Measurements from ENCODE around the gene OR51M1. TPM values are rescaled to one million over a fixed set of nuclear protein-coding genes. Genes with fewer than 3 reads are reported as not detected.
"Not testable (repeated sequence)": the region's sequence is repeated elsewhere in the genome, so short reads cannot be mapped to it uniquely, and the experiment has no call there.

Gene OR51M1
- total RNA-seq, 2 experiments from 2014 or later, result not detected

DNA sequence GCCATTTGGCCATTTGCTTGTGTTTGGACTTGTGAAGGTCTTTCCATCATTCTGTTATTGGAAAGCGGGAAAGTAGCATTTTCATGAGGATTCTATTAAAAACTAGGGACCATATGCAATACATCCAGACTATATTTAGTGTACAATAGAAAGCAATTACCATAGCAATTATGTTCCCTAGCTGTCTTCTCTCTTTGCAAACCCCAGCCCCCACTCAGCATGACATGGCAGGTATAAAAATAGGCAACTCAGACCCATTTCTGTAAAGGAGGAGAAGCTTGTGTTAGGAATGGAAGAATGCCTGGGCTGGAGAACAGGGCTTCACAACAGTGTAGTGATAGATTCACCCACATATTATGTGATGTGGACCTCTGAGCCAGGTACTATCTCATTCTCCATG is 19.9 kb upstream of the OR51M1 start:
- H3K36me3 Mint-ChIP-seq (ENCODE audit: low read depth), result no peaks in the 10 kb centered on the region
- no peak overlapping the region for H3K27ac Mint-ChIP-seq
- H3K4me1 Mint-ChIP-seq (ENCODE audit: low read depth), result no peaks in the 10 kb centered on the region
- intact Hi-C loops (cut with micrococcal nuclease), result no loop called here
- H3K4me3 Mint-ChIP-seq, result no peak overlapping the region
- no peak for DNase-seq
- peaks cover 3% of the 10 kb centered on the region for H3K27me3 Mint-ChIP-seq (ENCODE audit: low read depth)
- CTCF ChIA-PET, result no interaction called here
- H3K9me3 Mint-ChIP-seq, result no peaks in the 10 kb centered on the region

DNA sequence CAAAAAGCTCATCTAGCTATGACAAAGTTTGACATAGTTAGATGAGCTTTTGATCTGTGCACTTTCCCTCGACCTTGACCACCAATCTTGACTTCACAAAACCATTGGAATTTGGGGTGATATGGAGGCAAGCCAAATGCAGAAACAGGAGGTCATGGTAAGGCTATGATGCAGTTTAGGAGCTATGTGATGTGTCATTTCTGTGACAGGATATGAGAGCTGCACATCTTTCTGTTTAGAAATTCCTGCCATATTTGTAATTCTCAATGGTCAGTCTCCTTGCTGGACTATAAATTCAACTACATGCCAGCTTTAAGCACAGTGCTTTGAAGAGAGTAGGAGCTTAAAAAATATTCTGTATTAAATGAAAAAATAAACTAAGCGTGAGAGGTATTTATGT is 19.4 kb upstream of the OR51M1 start:
- Mint-ChIP-seq H3K36me3 (ENCODE audit: low read depth) (no peaks in the 10 kb centered on the region), H3K4me1 (ENCODE audit: low read depth) (no peaks in the 10 kb centered on the region), H3K9me3 (no peaks in the 10 kb centered on the region), H3K27me3 (ENCODE audit: low read depth) (peaks cover 3% of the 10 kb centered on the region), H3K27ac (no peak overlapping the region), H3K4me3 (no peak overlapping the region)
- CTCF ChIA-PET, result no interaction called here
- no peak for DNase-seq
- intact Hi-C loops (cut with micrococcal nuclease), result no loop called here

DNA sequence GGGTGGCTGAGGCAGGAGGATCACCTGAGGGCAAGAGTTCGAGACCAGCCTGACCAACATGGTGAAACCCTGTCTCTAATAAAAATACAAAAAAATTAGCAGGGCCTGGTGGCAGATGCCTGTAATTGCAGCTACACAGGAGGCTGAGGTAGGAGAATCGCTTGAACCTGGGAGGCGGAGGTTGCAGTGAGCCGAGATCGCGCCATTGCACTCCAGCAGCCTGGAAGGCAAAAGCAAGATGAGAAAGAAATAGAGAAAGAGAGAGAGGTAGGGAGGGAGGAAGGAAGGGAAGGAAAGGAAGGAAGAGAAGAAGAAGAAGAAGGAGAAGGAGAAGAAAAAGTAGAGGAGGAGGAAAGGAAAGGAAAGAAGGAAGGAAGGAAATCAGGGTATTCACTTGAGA is 17.2 kb upstream of the OR51M1 start:
- H3K9me3 Mint-ChIP-seq; CTCF ChIA-PET; H3K36me3 Mint-ChIP-seq (ENCODE audit: low read depth); DNase-seq; intact Hi-C loops (cut with micrococcal nuclease); H3K4me3 Mint-ChIP-seq; H3K27ac Mint-ChIP-seq; H3K4me1 Mint-ChIP-seq (ENCODE audit: low read depth); H3K27me3 Mint-ChIP-seq (ENCODE audit: low read depth): not testable (repeated sequence)

DNA sequence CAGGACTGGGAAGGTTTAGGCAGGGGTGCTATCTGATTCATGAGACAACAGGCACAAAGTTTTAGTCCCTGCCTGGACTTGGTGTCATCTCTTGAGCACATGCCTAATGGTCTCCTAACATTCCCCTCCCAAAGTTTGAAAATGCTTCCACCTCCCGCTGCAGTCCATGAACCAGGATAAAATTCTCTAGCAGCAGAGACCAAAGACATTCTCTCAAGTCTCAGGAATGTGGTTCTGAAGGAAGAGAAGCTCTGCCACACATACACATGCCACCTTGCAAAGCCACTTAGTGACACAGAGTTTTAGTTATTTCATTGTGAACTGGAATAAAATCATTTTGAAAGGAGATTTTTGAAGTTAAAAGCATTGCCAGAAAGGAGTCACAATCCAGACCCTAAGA is 16.8 kb upstream of the OR51M1 start:
- Mint-ChIP-seq H3K27ac (no peak overlapping the region), H3K9me3 (no peaks in the 10 kb centered on the region), H3K4me3 (no peak overlapping the region), H3K36me3 (ENCODE audit: low read depth) (no peaks in the 10 kb centered on the region), H3K4me1 (ENCODE audit: low read depth) (no peaks in the 10 kb centered on the region), H3K27me3 (ENCODE audit: low read depth) (peaks cover 5% of the 10 kb centered on the region)
- DNase-seq, result no peak
- intact Hi-C loops (cut with micrococcal nuclease), result no loop called here
- CTCF ChIA-PET, result no interaction called here

DNA sequence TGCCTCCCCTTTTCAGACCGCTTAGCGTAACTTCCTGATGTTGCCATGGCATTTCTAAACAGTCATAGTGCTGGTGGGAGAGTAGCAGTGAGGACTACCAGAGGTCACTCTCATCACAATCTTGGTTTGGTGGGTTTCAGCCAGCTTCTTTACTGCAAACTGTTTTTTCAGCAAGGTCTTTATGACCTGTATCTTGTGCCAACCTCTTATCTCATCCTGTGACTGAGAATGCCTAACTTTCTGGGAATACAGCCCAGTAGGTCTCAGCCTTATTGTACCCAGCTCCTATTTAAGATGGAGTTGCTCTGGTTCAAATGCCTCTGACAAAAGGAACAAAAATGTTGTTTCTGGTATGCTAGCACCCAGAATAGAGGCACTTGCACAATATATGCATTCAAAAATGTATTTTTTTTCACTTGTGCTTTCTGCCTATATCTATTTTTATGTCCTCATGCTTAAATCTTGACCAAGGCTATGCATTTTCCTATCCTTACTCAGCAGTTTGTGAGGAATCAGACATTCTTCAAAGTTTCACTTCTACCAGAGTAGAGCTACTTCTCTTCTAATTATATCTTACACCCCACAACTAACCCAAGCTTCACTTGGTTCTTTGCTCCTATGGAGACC is 16.1 kb upstream of the OR51M1 start:
- Mint-ChIP-seq H3K9me3 (no peaks in the 10 kb centered on the region), H3K27me3 (ENCODE audit: low read depth) (peaks cover 5% of the 10 kb centered on the region), H3K4me1 (ENCODE audit: low read depth) (no peaks in the 10 kb centered on the region), H3K36me3 (ENCODE audit: low read depth) (no peaks in the 10 kb centered on the region), H3K27ac (no peak overlapping the region), H3K4me3 (no peak overlapping the region)
- DNase-seq, result no peak
- intact Hi-C loops (cut with micrococcal nuclease), result no loop called here
- CTCF ChIA-PET, result no interaction called here

DNA sequence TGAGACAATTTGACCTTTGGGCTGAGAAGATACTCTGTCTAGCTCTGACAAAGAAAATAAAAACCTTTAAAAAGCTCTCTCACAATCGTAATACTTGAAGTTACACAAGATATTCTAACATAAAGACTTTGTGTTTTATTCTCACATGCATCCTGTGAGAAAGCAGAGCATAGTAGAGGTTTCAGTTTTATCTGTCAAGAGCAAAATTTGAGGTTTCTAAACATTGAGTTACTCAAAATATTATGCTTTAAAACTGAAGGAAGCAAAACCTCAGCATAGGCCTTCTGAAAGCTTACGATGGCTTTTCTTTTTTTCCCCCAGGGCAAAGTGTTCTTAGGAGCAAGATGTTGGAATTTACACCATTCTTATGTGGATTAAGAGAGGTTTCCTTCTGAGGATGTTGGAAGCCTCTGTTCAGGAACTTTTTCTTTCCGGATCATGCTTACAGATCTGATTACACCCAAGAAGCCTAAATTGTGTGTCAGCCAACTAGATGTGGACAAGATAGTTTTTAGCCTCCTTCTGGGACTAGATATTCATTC is 15.0 kb upstream of the OR51M1 start:
- intact Hi-C loops (cut with micrococcal nuclease), result no loop called here
- Mint-ChIP-seq H3K36me3 (ENCODE audit: low read depth) (no peaks in the 10 kb centered on the region), H3K27ac (no peak overlapping the region), H3K9me3 (no peaks in the 10 kb centered on the region), H3K4me1 (ENCODE audit: low read depth) (no peaks in the 10 kb centered on the region), H3K4me3 (no peak overlapping the region), H3K27me3 (ENCODE audit: low read depth) (peaks cover 12% of the 10 kb centered on the region)
- CTCF ChIA-PET, result no interaction called here
- DNase-seq, result no peak

DNA sequence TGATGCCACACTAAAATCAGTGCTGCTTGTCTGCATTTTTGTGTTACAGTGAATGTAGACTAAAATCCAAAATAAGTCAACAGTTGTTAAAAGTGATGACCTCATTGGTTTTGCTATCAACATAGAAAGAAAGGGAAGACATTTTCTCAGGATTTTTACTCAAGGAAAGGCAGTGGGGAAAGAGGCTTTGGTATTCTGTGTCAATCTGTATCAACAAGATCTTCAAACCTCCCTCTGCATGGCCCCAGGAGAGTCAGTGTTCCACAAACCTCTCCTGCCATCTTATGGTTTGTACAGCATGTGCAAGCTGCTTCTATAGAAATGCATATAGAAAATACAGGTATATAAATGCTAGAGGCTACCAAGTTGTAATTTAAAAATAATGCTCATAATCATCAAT is 13.8 kb upstream of the OR51M1 start:
- Mint-ChIP-seq H3K9me3 (no peaks in the 10 kb centered on the region), H3K36me3 (ENCODE audit: low read depth) (no peaks in the 10 kb centered on the region), H3K27me3 (ENCODE audit: low read depth) (peaks cover 12% of the 10 kb centered on the region), H3K4me3 (no peak overlapping the region), H3K27ac (no peak overlapping the region), H3K4me1 (ENCODE audit: low read depth) (no peaks in the 10 kb centered on the region)
- intact Hi-C loops (cut with micrococcal nuclease), result no loop called here
- CTCF ChIA-PET, result no interaction called here
- no peak for DNase-seq

DNA sequence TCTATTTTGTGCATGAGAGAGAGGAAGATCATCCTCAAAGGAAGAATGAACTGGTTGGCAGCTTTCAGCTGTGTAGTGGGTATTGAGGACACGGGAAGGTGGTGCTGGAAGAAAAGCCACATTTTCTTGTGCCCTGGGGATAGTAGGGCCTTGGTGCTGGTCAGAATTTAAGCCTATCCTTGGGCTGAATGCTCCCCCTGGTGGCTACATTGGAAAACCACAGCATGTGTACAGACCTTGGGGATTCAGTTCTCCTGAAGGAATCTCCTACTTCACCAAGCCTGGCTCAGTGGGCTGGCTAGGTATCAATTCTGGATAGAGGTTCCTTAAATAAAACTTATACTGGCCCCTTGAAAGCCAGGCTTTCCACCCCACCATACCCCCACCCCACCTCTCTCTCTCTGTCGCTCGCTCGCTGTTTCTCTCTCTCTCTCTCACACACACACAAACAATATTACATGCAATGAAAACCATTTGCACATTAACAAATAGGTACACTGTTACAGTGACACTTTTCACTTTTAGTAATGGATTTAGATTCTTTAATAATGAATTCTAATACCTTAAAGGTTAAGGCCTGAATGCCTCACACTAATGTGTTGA is 2.8 kb upstream of the OR51M1 start:
- H3K4me1 Mint-ChIP-seq (ENCODE audit: low read depth), result no peaks in the 10 kb centered on the region
- H3K4me3 Mint-ChIP-seq, result no peak overlapping the region
- CTCF ChIA-PET, result interaction anchor here (1.6 kb wide), 1 partner anchor 9 kb away, joined by 3 read pairs; no protein-coding TSS in a partner anchor
- intact Hi-C loops (cut with micrococcal nuclease), result loop anchor here (1.0 to 5.0 kb wide), 4 partner anchors 257 to 755 kb away; partner anchors contain the start of genes OR51D1 and OR52N2
- no peaks in the 10 kb centered on the region for H3K9me3 Mint-ChIP-seq
- no peaks in the 10 kb centered on the region for H3K27me3 Mint-ChIP-seq (ENCODE audit: low read depth)
- DNase-seq, result peak; percentile 52
- H3K36me3 Mint-ChIP-seq (ENCODE audit: low read depth), result no peaks in the 10 kb centered on the region
- no peak overlapping the region for H3K27ac Mint-ChIP-seq

DNA sequence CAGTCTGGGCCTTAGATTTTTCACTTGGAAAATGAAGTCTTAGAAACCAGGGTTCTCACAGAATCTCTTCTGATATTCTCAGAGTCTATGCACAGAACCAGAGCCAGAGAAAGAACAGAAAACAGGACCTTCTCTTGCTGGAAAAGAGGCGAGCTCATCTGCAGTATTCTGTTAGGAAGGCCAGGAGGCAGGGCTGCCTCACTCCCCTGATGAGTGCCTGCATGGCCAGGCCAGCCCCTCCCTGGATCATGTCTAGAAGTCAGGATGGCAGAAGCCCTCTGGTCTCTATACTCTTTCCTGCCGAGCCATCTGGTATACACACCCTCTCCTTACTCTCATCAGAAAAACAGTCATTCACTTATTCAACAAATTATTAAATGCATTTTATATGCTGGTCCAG is 723 bp downstream of the OR51M1 start:
- no peaks in the 10 kb centered on the region for H3K27me3 Mint-ChIP-seq (ENCODE audit: low read depth)
- H3K4me1 Mint-ChIP-seq (ENCODE audit: low read depth), result no peaks in the 10 kb centered on the region
- no peaks in the 10 kb centered on the region for H3K9me3 Mint-ChIP-seq
- no peak overlapping the region for H3K27ac Mint-ChIP-seq
- CTCF ChIA-PET, result no interaction called here
- no peak overlapping the region for H3K4me3 Mint-ChIP-seq
- no peak for DNase-seq
- no peaks in the 10 kb centered on the region for H3K36me3 Mint-ChIP-seq (ENCODE audit: low read depth)
- intact Hi-C loops (cut with micrococcal nuclease), result loop anchor here (5.0 kb wide), 1 partner anchor 423 kb away; the partner anchor contains the start of gene OR52N2

DNA sequence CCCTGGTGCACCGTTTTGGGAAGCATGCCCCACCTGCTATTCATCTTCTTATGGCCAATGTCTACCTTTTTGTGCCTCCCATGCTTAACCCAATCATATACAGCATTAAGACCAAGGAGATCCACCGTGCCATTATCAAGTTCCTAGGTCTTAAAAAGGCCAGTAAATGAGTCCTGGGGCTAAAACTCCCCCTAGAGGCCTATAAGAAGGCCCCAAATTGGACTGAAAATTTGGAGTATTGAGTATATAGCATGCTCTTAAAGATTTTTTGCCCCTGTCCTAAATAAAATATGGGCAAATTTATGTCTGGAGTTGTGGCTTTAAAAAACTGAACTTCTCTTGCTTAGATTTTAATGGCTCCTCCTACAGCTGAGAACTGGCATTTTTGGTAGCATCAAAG is 6.6 kb downstream of the OR51M1 start:
- Mint-ChIP-seq H3K27ac (no peak overlapping the region), H3K36me3 (ENCODE audit: low read depth) (no peaks in the 10 kb centered on the region), H3K9me3 (no peaks in the 10 kb centered on the region), H3K27me3 (ENCODE audit: low read depth) (no peaks in the 10 kb centered on the region), H3K4me3 (no peak overlapping the region), H3K4me1 (ENCODE audit: low read depth) (no peaks in the 10 kb centered on the region)
- intact Hi-C loops (cut with micrococcal nuclease), result no loop called here
- DNase-seq, result no peak
- CTCF ChIA-PET, result interaction anchor here (0.7 kb wide), 1 partner anchor 9 kb away, joined by 3 read pairs; no protein-coding TSS in a partner anchor

DNA sequence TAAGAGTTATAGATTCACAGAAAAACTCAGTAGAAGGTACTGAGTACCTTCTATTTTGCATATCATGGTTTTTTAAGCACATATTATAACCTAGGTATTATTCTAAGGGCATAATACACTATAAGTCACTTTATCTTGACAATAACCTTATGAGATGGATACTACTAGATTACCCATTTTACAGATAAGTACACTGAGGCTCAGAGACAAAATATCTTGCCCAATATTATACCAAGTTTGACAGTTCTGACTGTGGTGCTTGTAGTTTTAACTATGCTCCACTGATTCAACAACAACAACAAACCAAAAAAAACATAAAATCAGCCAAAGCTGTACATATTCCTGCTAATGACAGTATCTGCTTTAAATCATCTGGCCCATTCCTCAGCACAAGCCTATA is 10.5 kb downstream of the OR51M1 start:
- Mint-ChIP-seq H3K36me3 (ENCODE audit: low read depth) (no peaks in the 10 kb centered on the region), H3K4me3 (no peak overlapping the region), H3K9me3 (no peaks in the 10 kb centered on the region), H3K27ac (no peak overlapping the region), H3K4me1 (ENCODE audit: low read depth) (no peaks in the 10 kb centered on the region), H3K27me3 (ENCODE audit: low read depth) (no peaks in the 10 kb centered on the region)
- CTCF ChIA-PET, result no interaction called here
- intact Hi-C loops (cut with micrococcal nuclease), result no loop called here
- no peak for DNase-seq

DNA sequence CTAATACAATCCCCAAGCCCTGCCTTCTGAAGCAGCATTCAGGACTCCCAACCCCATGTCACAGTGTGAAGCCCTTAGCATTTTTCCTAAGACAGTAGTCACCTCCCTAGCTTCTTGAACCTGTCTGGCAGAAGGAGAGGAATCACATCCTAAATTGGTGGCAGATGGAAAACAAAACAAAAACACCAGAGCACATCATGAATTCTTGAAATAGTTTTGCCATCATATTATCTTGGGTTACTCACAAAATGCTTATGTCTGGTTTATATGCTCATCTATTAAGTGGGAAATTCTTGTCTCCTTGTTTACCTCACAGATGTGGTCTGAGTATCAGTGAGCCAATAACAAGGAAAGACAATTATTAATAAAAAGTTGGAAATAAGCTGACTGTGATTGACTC is 15.3 kb downstream of the OR51M1 start:
- intact Hi-C loops (cut with micrococcal nuclease), result no loop called here
- no peak overlapping the region for H3K4me3 Mint-ChIP-seq

DNA sequence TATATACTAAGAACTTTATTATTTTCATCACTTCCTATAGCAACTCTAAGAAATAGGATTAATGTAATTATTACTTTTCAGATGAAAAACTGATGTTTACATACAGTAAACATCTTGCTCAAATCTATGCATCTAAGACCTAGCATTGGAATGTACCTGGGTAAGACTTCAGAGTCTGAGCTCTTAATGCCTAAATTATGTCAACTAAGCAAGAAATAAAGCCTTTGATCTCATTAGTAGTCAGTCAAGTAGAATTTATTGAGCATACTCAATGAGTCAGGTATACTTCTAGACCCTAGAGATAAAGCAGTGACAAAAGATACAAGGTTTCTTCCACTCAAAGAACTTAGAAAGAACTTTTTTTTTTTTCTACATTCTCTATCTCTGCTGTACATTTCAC is 21.6 kb downstream of the OR51M1 start:
- intact Hi-C loops (cut with micrococcal nuclease), result no loop called here
- no peak overlapping the region for H3K4me3 Mint-ChIP-seq
- no peak for DNase-seq
- peaks cover 10% of the 10 kb centered on the region for H3K27me3 Mint-ChIP-seq (ENCODE audit: low read depth)
- no peak overlapping the region for H3K27ac Mint-ChIP-seq
- H3K36me3 Mint-ChIP-seq (ENCODE audit: low read depth), result no peaks in the 10 kb centered on the region
- H3K4me1 Mint-ChIP-seq (ENCODE audit: low read depth), result no peaks in the 10 kb centered on the region
- CTCF ChIA-PET, result no interaction called here
- no peaks in the 10 kb centered on the region for H3K9me3 Mint-ChIP-seq

More for the DNA sequence above, 15.3 kb downstream of the OR51M1 start:
- Mint-ChIP-seq H3K27me3 (ENCODE audit: low read depth) (no peaks in the 10 kb centered on the region), H3K36me3 (ENCODE audit: low read depth) (no peaks in the 10 kb centered on the region), H3K27ac (no peak overlapping the region), H3K4me1 (ENCODE audit: low read depth) (no peaks in the 10 kb centered on the region), H3K9me3 (no peaks in the 10 kb centered on the region)
- CTCF ChIA-PET, result interaction anchor here (0.7 kb wide), 1 partner anchor 12 kb away, joined by 4 read pairs; no protein-coding TSS in a partner anchor
- no peak for DNase-seq

Data from activated naive CD4-positive, alpha-beta T cell treated with anti-CD3 and anti-CD28 coated beads for 36 hours (primary cell).